Mesothelial cell of epicardium (in vitro differentiated cells): Measurements from ENCODE around the gene MYOM1. TPM values are rescaled to one million over a fixed set of nuclear protein-coding genes. Genes with fewer than 3 reads are reported as not detected.
A peak's percentile ranks its signal among the peaks of the same experiment; 100 is the strongest.
"Not testable (repeated sequence)": the region's sequence is repeated elsewhere in the genome, so short reads cannot be mapped to it uniquely, and the experiment has no call there.

Experiments
- DNase-seq, 2 experiments: peaks; one replicate each; pipeline ENCODE4 v3.0.0; 2021; ENCODE audit warnings: low spot score in 2 of 2; ENCODE audit not compliant: unreplicated experiment in 2 of 2
- H3K27ac Mint-ChIP-seq: 2 replicates; pipeline ENCODE4 v1.8.0; 2021; ENCODE audit warnings: mixed read lengths
- H3K27me3 Mint-ChIP-seq: 2 replicates; pipeline ENCODE4 v1.8.0; 2021; ENCODE audit warnings: low read depth, mixed read lengths
- H3K36me3 Mint-ChIP-seq: 2 replicates; pipeline ENCODE4 v1.8.0; 2021; ENCODE audit warnings: mixed read lengths
- H3K4me1 Mint-ChIP-seq: 2 replicates; pipeline ENCODE4 v1.8.0; 2021; ENCODE audit warnings: mixed read lengths
- H3K4me3 Mint-ChIP-seq: 2 replicates; pipeline ENCODE4 v1.8.0; 2021; ENCODE audit warnings: mild to moderate bottlenecking, moderate library complexity, mixed read lengths
- H3K9me3 Mint-ChIP-seq: 2 replicates; pipeline ENCODE4 v1.8.0; 2021; ENCODE audit warnings: mixed read lengths
- CTCF ChIP-seq: fragments of 200-600 bp; sonication (generic); IDR thresholded peaks from one replicate; pipeline ENCODE4 v1.5.0; 2021; ENCODE audit warnings: antibody characterized with exemption; ENCODE audit not compliant: unreplicated experiment
- total RNA-seq: library from RNA; stranded (reverse); gene quantifications from 3 replicates; pipeline ENCODE4 v1.2.1, GENCODE V29; 2021

The MYOM1 gene
- total RNA-seq, 1 donor from 2014 or later: 2.8 TPM

GRCh38 chr18:3027370-3027891 is 192.3 kb downstream of the MYOM1 start:
- no peak for TF ChIP-seq CTCF

GRCh38 chr18:3025544-3025943 is 194.2 kb downstream of the MYOM1 start:
- H3K9me3 Mint-ChIP-seq: peaks cover 3% of the 10 kb centered on the region
- H3K4me1 Mint-ChIP-seq: peaks cover 35% of the 10 kb centered on the region
- no peaks in the 10 kb centered on the region for H3K27me3 Mint-ChIP-seq
- H3K36me3 Mint-ChIP-seq: no peaks in the 10 kb centered on the region
- no peak overlapping the region for H3K27ac Mint-ChIP-seq
- DNase-seq: no peak
- no peak for TF ChIP-seq CTCF
- no peak overlapping the region for H3K4me3 Mint-ChIP-seq

More at GRCh38 chr18:3027370-3027891, 192.3 kb downstream of the MYOM1 start:
- H3K4me3 Mint-ChIP-seq: no peak overlapping the region
- DNase-seq: no peak
- H3K4me1 Mint-ChIP-seq: peaks cover 35% of the 10 kb centered on the region
- no peaks in the 10 kb centered on the region for H3K27me3 Mint-ChIP-seq
- H3K36me3 Mint-ChIP-seq: no peaks in the 10 kb centered on the region
- peak overlapping the region; percentile 71 for H3K27ac Mint-ChIP-seq
- H3K9me3 Mint-ChIP-seq: peaks cover 3% of the 10 kb centered on the region

- not testable (repeated sequence) for H3K9me3 Mint-ChIP-seq, H3K36me3 Mint-ChIP-seq
- peaks cover 25% of the 10 kb centered on the region for H3K4me1 Mint-ChIP-seq
Measured at GRCh38 chr18:3023603-3024002, 196.2 kb downstream of the MYOM1 start.

More at GRCh38 chr18:3023603-3024002, 196.2 kb downstream of the MYOM1 start:
- DNase-seq, H3K27ac Mint-ChIP-seq, H3K4me3 Mint-ChIP-seq, H3K27me3 Mint-ChIP-seq: not testable (repeated sequence)

Other genes with a start within 250 kb of the MYOM1 start
- 39.3 to 44.9 TPM (median 42.2 TPM) in 3 replicates for gene LPIN2, start 206.8 kb downstream of the MYOM1 start, total RNA-seq
- 217 to 222 TPM (median 220 TPM) in 3 replicates for gene MYL12A, start 27.8 kb upstream of the MYOM1 start, total RNA-seq
- 195 to 225 TPM (median 215 TPM) in 3 replicates for gene MYL12B, start 42.2 kb upstream of the MYOM1 start, total RNA-seq
- 96.6 to 110 TPM (median 103 TPM) in 3 replicates for gene TGIF1, start 230.2 kb upstream of the MYOM1 start, total RNA-seq